Stimulated activated naive B cell treated with anti-CD40 and anti-IgM and Interleukin-4, amounts not matched to agents 10 μg/mL and 1 μg/mL and 100 μg/mL, for 72 hours (primary cell): ENCODE data around the gene TUBGCP2.
"Not testable (repeated sequence)": the region's sequence is repeated elsewhere in the genome, so short reads cannot be mapped to it uniquely, and the experiment has no call there.

Experiments used
- ATAC-seq, 2 donors: fragments of 150-1000 bp; cut with Tn5 transposase; replicated peaks; 2 replicates each; pipeline ENCODE4 v1.10.0; 2021; ENCODE audit warnings: moderate library complexity in 1 of 2
- DNase-seq: peaks from one replicate; pipeline ENCODE4 v3.0.0; 2021
- H3K27ac Mint-ChIP-seq: one replicate; pipeline ENCODE4 v1.8.0; 2022; ENCODE audit warnings: mild to moderate bottlenecking, mixed read lengths
- H3K27me3 Mint-ChIP-seq, 2 donors: one replicate each; pipeline ENCODE4 v1.8.0; 2022; ENCODE audit warnings: mixed read lengths in 2 of 2
- H3K36me3 Mint-ChIP-seq, 2 donors: one replicate each; pipeline ENCODE4 v1.8.0; 2022; ENCODE audit warnings: mixed read lengths in 2 of 2, mild to moderate bottlenecking in 1 of 2
- H3K4me1 Mint-ChIP-seq, 2 donors: one replicate each; pipeline ENCODE4 v1.8.0; 2022; ENCODE audit warnings: mixed read lengths in 2 of 2, mild to moderate bottlenecking in 1 of 2
- H3K4me3 Mint-ChIP-seq, 2 donors: one replicate each; pipeline ENCODE4 v1.8.0; 2022; ENCODE audit warnings: mild to moderate bottlenecking in 2 of 2, mixed read lengths in 2 of 2, moderate library complexity in 1 of 2
- H3K9me3 Mint-ChIP-seq, 2 donors: one replicate each; pipeline ENCODE4 v1.8.0; 2022; ENCODE audit warnings: mixed read lengths in 2 of 2, mild to moderate bottlenecking in 1 of 2

TUBGCP2 gene

DNA sequence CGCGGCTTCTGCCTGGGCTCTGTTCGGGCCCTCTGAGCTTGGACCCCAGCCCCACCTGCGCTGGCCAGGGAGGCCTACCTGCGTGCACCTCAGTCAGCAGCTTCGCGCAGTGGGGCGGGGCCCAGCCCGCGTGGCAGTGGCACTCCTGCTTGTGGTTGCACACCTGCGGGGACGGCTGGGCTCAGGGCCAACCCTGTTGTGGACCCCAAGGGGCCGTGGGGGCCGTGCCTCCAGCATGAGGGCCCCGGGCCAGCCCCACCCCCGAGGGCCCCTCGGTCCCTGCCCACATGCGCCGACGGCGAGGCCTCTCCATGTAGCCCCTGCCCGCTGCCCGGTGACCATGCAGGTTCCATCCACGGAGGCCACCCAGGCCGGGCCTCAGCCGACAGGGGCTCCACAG lies 39.3 kb downstream of the TUBGCP2 start:
- peaks cover 10 to 20% of the 10 kb centered on the region in 2 donors for H3K4me1 Mint-ChIP-seq

DNA sequence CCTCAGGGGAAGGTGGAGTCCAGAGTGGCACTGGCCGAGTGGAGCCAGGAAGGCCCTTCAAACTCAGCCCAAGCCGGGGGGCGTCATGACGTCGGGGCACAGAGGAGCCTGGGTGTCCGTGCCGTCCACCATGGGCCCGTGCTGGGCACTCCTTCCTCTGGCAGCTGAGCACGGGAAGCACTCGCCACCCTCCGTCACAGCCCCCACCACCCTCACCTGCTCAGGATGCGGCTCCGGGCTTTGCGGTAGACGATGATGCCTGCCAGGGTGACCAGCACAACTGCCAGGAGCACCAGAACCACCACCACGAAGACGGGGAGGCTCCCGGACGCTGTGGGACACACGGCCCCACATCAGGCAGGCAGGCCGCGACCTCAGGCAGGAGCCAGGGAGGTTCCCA lies 40.1 kb downstream of the TUBGCP2 start:
- no peak overlapping the region for H3K4me3 Mint-ChIP-seq

More for the DNA sequence above, 39.3 kb downstream of the TUBGCP2 start:
- DNase-seq (no peak), ATAC-seq (no peak)
- Mint-ChIP-seq H3K4me3 (no peak overlapping the region), H3K27me3 (no peaks in the 10 kb centered on the region), H3K9me3 (no peaks in the 10 kb centered on the region), H3K36me3 (peaks cover 24 to 26% of the 10 kb centered on the region in 2 donors), H3K27ac (no peak overlapping the region)

GRCh38 chr10:133267829-133268228 lies 40.8 kb downstream of the TUBGCP2 start:
- no peak for ATAC-seq
- no peak overlapping the region for H3K27ac Mint-ChIP-seq
- no peak for DNase-seq
- no peak overlapping the region for H3K4me3 Mint-ChIP-seq
- H3K36me3 Mint-ChIP-seq, result peaks cover 27 to 29% of the 10 kb centered on the region in 2 donors
- H3K9me3 Mint-ChIP-seq, result no peaks in the 10 kb centered on the region
- H3K4me1 Mint-ChIP-seq, result peaks cover 14 to 32% of the 10 kb centered on the region in 2 donors
- no peaks in the 10 kb centered on the region for H3K27me3 Mint-ChIP-seq

More for the DNA sequence above, 40.1 kb downstream of the TUBGCP2 start:
- H3K27me3 Mint-ChIP-seq, result no peaks in the 10 kb centered on the region
- H3K27ac Mint-ChIP-seq, result peak overlapping the region; percentile 42
- DNase-seq (no peak), ATAC-seq (no peak)
- peaks cover 27 to 29% of the 10 kb centered on the region in 2 donors for H3K36me3 Mint-ChIP-seq
- H3K4me1 Mint-ChIP-seq, result peaks cover 14 to 28% of the 10 kb centered on the region in 2 donors
- H3K9me3 Mint-ChIP-seq, result no peaks in the 10 kb centered on the region

DNA sequence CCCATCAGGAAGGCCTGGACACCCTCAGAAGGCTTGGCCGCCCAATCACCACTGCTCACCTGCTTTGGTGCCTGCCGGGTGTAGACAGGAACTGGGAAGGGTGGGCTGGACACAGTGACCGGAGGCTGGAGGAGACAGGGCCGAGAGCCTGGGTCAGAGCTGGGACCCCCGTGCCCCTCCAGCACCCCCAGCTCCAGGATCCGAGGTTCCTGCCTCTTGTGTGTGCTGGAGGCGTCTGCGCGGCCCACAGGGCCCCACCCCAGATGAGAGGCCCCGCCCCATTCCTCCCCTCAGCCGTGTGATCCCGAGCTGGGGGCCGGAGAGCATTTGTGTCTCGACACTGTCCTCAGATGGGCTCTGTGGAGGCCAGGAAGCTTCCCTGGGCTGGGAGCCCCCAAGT lies 41.4 kb downstream of the TUBGCP2 start:
- no peaks in the 10 kb centered on the region for H3K27me3 Mint-ChIP-seq
- H3K36me3 Mint-ChIP-seq, result peaks cover 24 to 26% of the 10 kb centered on the region in 2 donors
- DNase-seq (no peak), ATAC-seq (no peak)
- no peaks in the 10 kb centered on the region for H3K9me3 Mint-ChIP-seq
- H3K27ac Mint-ChIP-seq, result no peak overlapping the region
- no peak overlapping the region for H3K4me3 Mint-ChIP-seq
- peaks cover 14 to 36% of the 10 kb centered on the region in 2 donors for H3K4me1 Mint-ChIP-seq

DNA sequence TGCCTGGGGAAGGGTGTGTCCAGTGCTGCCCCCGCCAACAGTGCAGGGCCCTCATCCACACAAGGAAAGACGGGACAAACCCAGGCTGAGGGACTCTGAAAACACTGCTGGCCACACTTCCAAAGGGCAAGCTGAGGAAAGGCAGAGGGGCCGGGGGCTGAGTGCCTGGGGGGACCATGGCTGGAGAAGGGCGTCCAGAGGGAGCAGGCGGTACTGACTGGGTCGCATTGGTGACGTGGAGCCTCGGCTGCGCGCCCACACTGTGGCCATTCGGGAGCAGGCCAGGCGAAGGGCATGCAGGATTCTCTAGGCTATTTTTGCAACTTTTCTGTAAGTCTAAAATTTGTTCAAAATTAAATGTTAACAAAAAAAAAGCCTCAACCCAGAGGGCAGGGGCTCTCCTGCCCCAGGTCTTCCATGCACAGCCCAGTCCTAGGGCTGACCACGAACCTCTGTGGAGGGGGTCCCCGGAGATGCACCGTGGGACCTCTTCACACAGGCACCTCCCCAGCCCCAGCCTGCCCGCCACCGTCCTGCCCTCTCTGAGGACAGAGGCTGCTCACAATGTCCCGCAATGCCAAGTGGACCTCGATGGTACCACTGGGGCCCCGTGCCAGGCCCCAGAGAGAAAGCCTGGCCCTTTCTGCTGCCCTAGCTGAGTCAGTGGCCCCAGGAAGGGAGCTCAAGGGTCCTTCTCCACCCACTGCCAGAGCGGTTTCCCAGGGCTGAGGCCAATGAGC lies 42.4 kb downstream of the TUBGCP2 start:
- Mint-ChIP-seq H3K27ac (no peak overlapping the region), H3K4me1 (peaks cover 15 to 31% of the 10 kb centered on the region in 2 donors), H3K36me3 (peaks cover 18% of the 10 kb centered on the region in 2 donors), H3K27me3 (no peaks in the 10 kb centered on the region), H3K9me3 (no peaks in the 10 kb centered on the region), H3K4me3 (no peak overlapping the region)
- no peak for DNase-seq
- ATAC-seq, result no peak

DNA sequence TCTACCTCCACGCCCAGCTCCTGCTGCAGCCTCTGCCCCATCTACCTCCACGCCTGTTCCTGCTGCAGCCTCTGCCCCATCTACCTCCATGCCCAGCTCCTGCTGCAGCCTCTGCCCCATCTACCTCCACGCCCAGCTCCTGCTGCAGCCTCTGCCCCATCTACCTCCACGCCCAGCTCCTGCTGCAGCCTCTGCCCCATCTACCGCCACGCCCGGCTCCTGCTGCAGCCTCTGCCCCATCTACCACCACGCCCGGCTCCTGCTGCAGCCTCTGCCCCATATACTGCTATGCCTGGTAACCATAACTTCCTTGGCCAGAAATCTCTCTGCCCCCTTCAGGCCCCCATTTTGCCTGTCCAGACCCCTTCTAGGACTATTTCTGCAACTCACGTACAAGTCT lies 43.6 kb downstream of the TUBGCP2 start:
- Mint-ChIP-seq H3K36me3 (peaks cover 14 to 15% of the 10 kb centered on the region in 2 donors), H3K4me1 (peaks cover 25 to 42% of the 10 kb centered on the region in 2 donors), H3K27ac (peak overlapping the region; percentile 62)
- H3K4me3 Mint-ChIP-seq, H3K9me3 Mint-ChIP-seq, ATAC-seq, DNase-seq, H3K27me3 Mint-ChIP-seq: not testable (repeated sequence)

DNA sequence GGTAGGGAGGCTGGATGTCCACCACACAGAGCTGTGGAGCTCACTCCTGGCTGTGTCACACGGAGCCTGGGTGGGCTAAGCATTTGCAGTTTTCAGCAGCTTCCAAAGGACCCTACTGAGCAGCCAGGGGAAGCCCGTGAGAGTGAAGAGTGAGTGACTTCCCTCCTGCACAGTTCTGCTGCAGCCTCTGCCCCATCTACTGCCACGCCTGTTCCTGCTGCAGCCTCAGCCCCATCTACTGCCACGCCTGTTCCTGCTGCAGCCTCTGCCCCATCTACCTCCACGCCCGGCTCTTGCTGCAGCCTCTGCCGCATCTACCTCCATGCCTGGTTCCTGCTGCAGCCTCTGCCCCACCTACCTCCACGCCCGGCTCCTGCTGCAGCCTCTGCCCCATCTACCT lies 44.2 kb downstream of the TUBGCP2 start:
- Mint-ChIP-seq H3K4me1 (peaks cover 29 to 48% of the 10 kb centered on the region in 2 donors), H3K36me3 (peaks cover 13 to 15% of the 10 kb centered on the region in 2 donors), H3K27ac (peak overlapping the region; percentile 87), H3K27me3 (no peaks in the 10 kb centered on the region), H3K4me3 (no peak overlapping the region), H3K9me3 (no peaks in the 10 kb centered on the region)
- DNase-seq, result no peak
- no peak for ATAC-seq

DNA sequence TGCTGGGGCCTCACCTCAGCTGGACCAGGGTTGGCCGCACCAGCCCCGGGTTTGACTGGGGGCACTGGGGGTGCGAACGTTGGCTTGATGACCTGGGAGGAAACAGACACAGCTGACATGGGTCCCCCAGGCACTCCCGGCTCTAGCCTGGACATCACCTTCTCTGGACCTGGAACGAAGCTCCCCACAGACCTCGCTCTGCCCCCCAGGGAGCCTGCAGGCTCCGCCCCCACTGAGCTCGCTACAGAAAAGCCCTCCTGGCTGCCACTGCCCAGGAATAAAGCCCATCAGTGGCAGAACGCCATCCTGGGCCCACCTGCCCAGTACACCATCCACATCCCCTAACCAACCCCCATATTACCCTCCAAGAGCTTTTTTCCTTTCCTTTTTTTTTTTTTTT lies 45.0 kb downstream of the TUBGCP2 start:
- Mint-ChIP-seq H3K4me1 (peaks cover 34 to 56% of the 10 kb centered on the region in 2 donors), H3K9me3 (no peaks in the 10 kb centered on the region), H3K27ac (no peak overlapping the region), H3K27me3 (no peaks in the 10 kb centered on the region), H3K4me3 (no peak overlapping the region), H3K36me3 (peaks cover 11 to 13% of the 10 kb centered on the region in 2 donors)
- DNase-seq, result no peak
- ATAC-seq, result no peak

- H3K9me3 Mint-ChIP-seq, result no peaks in the 10 kb centered on the region
- no peaks in the 10 kb centered on the region for H3K27me3 Mint-ChIP-seq
- ATAC-seq (no peak), DNase-seq (no peak)
- no peak overlapping the region for H3K27ac Mint-ChIP-seq
- peaks cover 7 to 13% of the 10 kb centered on the region in 2 donors for H3K36me3 Mint-ChIP-seq
- H3K4me1 Mint-ChIP-seq, result peaks cover 41 to 65% of the 10 kb centered on the region in 2 donors
- peak overlapping the region in 1 of 2 donors; percentile 14 for H3K4me3 Mint-ChIP-seq
Observed at GRCh38 chr10:133262696-133263095, 46.0 kb downstream of the TUBGCP2 start.

DNA sequence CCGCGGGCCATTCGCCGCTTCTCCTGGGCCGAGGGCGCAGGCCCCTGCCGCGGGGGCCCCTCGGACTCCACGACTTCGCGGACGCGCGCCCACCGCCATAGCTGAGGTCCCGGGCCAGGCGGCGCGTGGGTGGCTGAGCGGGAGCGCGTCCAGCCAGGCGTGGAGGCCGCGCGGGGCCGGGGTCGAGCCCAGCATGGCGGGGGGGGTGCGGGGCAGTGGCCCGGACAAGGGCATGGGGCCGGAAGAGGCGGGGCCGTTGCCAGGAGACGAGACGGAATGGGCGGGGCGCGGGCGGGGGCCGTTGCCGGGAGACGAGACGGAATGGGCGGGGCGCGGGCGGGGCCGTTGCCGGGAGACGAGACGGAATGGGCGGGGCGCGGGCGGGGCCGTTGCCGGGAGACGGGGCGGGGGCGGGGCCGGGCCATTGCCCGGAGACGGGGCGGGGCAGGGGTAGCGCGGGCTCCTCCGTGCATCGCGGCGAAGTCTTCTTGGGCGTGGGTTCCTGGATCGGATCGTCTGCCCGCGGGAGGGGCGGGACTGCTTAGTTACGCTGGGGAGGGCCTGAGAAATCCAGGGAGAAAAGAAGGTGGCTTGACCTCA lies 46.8 kb downstream of the TUBGCP2 start:
- H3K27ac Mint-ChIP-seq, result peak overlapping the region; percentile 97
- H3K4me1 Mint-ChIP-seq, result peaks cover 46 to 70% of the 10 kb centered on the region in 2 donors
- peaks cover 6 to 13% of the 10 kb centered on the region in 2 donors for H3K36me3 Mint-ChIP-seq

GRCh38 chr10:133260895-133261725 lies 47.6 kb downstream of the TUBGCP2 start:
- Mint-ChIP-seq H3K4me3 (peak overlapping the region; percentile 88 to 91), H3K27ac (peak overlapping the region; percentile 97), H3K36me3 (peaks cover 6 to 13% of the 10 kb centered on the region in 2 donors), H3K27me3 (no peaks in the 10 kb centered on the region), H3K4me1 (peaks cover 46 to 70% of the 10 kb centered on the region in 2 donors), H3K9me3 (no peaks in the 10 kb centered on the region)
- peak; percentile 78 to 80 for ATAC-seq
- peak; percentile 86 for DNase-seq

More for the DNA sequence above, 46.8 kb downstream of the TUBGCP2 start:
- Mint-ChIP-seq H3K27me3 (no peaks in the 10 kb centered on the region), H3K4me3 (peak overlapping the region; percentile 88 to 91), H3K9me3 (no peaks in the 10 kb centered on the region)
- DNase-seq (peak; percentile 71), ATAC-seq (peak; percentile 53 to 67)

- Mint-ChIP-seq H3K4me3 (peak overlapping the region in 1 of 2 donors; percentile 8), H3K4me1 (peaks cover 40 to 61% of the 10 kb centered on the region in 2 donors), H3K27me3 (no peaks in the 10 kb centered on the region), H3K27ac (no peak overlapping the region), H3K36me3 (peaks cover 3 to 4% of the 10 kb centered on the region in 2 donors), H3K9me3 (no peaks in the 10 kb centered on the region)
- DNase-seq (no peak), ATAC-seq (no peak)
Observed at GRCh38 chr10:133259602-133259989, 49.1 kb downstream of the TUBGCP2 start.

- H3K27ac Mint-ChIP-seq, result peak overlapping the region; percentile 75
- peak; percentile 61 for DNase-seq
- peak overlapping the region in 1 of 2 donors; percentile 8 for H3K4me3 Mint-ChIP-seq
- H3K9me3 Mint-ChIP-seq, result no peaks in the 10 kb centered on the region
- H3K36me3 Mint-ChIP-seq, result peaks cover 3 to 4% of the 10 kb centered on the region in 2 donors
- H3K4me1 Mint-ChIP-seq, result peaks cover 36 to 55% of the 10 kb centered on the region in 2 donors
- ATAC-seq, result peak; percentile 23 to 24
- no peaks in the 10 kb centered on the region for H3K27me3 Mint-ChIP-seq
Observed at GRCh38 chr10:133258818-133259601, 49.7 kb downstream of the TUBGCP2 start.
